ENCODE measurements around the gene GNG10.
"Not testable (repeated sequence)": the region's sequence is repeated elsewhere in the genome, so short reads cannot be mapped to it uniquely, and the experiment has no call there.

GNG10 gene

DNA sequence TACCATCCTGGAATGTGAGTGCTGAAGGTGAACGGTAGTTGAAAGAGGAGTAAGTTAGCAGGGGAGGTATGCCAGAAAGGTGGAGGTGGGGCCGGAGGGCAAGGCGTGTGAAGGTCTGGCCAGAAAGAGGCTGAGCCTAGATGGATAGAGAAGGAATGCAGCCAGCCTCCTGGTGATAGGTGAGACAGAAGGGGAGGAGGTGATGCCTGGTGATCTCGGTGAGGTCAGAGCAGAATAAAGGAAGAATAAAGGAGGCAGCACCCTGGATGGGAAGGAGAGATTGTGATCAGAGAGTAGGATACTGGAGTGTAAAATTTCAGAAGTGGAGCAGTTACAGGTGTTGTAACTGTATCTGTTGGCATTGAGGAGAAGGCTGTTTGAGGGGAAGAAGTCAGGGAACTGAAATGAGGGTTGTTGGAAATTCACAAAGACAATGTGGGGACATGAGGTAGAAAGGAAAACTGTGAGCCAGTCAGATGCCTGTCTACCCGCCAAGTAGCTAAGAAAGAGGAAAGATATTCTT is 2.0 kb downstream of the GNG10 start:
- H3K4me3 ChIP-seq (ENCODE audit: low read depth, low read length) = no peak overlapping the region
- no peak for DNase-seq (ENCODE audit: low read depth)
- TF ChIP-seq CTCF (IDR thresholded peaks at IDR 0.05; ENCODE audit: low read depth, low read length, missing control alignments) = no peak

- no peak for TF ChIP-seq CTCF (IDR thresholded peaks at IDR 0.05; ENCODE audit: low read depth, low read length, missing control alignments)
- no peak for DNase-seq (ENCODE audit: low read depth)
- no peak overlapping the region for H3K4me3 ChIP-seq (ENCODE audit: low read depth, low read length)
Measured at GRCh38 chr9:111668026-111668573, 6.7 kb downstream of the GNG10 start.

DNA sequence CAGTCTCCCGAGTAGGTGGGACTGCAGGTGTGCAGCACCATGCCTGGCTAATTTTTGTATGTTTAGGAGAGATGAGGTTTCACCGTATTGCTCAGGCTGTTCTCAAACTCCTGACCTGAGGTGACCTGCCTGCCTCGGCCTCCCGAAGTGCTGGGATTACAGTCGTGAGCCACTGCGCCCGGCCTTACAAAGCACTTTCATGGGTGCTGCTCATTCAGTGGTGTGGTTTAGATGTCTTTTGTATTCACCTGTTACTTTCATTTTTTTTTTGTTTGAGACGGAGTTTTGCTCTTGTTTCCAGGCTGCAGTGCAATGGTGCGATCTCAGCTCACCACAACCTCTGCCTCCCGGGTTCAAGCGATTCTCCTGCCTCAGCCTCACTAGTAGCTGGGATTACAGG is 7.2 kb downstream of the GNG10 start:
- not testable (repeated sequence) for H3K4me3 ChIP-seq (ENCODE audit: low read depth, low read length); DNase-seq (ENCODE audit: low read depth)

DNA sequence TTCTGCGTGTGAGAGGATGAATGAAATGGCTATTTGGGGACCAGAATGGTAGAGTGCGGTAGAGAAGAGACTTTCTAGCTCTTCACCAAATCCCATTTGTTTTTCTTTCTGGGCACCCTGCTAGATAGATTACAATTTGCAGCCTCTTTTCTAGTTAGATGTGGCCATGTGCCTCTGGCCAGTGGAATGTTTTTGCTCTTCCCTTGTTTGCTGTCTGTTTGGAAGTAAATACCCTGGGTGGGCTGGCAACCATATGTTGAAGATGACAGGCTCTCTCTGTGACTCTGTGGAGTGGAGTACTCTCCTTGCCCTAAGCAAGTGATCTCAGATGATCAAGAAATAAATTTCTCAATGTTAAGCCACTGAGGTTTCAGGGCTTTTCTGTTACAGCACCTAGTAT is 12.9 kb downstream of the GNG10 start:
- H3K4me3 ChIP-seq (ENCODE audit: low read depth, low read length) = no peak overlapping the region
- no peak for TF ChIP-seq CTCF (IDR thresholded peaks at IDR 0.05; ENCODE audit: low read depth, low read length, missing control alignments)
- DNase-seq (ENCODE audit: low read depth) = no peak

- no peak for DNase-seq (ENCODE audit: low read depth)
- H3K4me3 ChIP-seq (ENCODE audit: low read depth, low read length) = no peak overlapping the region
- TF ChIP-seq CTCF (IDR thresholded peaks at IDR 0.05; ENCODE audit: low read depth, low read length, missing control alignments) = no peak
Measured at GRCh38 chr9:111676116-111676515, 14.7 kb downstream of the GNG10 start.

GRCh38 chr9:111678293-111678692 is 16.9 kb downstream of the GNG10 start:
- TF ChIP-seq CTCF (IDR thresholded peaks at IDR 0.05; ENCODE audit: low read depth, low read length, missing control alignments) = no peak

GRCh38 chr9:111679199-111679598 is 17.8 kb downstream of the GNG10 start:
- DNase-seq (ENCODE audit: low read depth) = no peak
- no peak for TF ChIP-seq CTCF (IDR thresholded peaks at IDR 0.05; ENCODE audit: low read depth, low read length, missing control alignments)
- no peak overlapping the region for H3K4me3 ChIP-seq (ENCODE audit: low read depth, low read length)

More at GRCh38 chr9:111678293-111678692, 16.9 kb downstream of the GNG10 start:
- H3K4me3 ChIP-seq (ENCODE audit: low read depth, low read length) = no peak overlapping the region
- DNase-seq (ENCODE audit: low read depth) = no peak
